ENCODE results near the gene CSNK1E. TPM values are rescaled to one million over a fixed set of nuclear protein-coding genes. Genes with fewer than 3 reads are reported as not detected.
A peak's percentile ranks its signal among the peaks of the same experiment; 100 is the strongest.

CSNK1E gene
- total RNA-seq, 1 donor from 2014 or later = 106 TPM

DNA sequence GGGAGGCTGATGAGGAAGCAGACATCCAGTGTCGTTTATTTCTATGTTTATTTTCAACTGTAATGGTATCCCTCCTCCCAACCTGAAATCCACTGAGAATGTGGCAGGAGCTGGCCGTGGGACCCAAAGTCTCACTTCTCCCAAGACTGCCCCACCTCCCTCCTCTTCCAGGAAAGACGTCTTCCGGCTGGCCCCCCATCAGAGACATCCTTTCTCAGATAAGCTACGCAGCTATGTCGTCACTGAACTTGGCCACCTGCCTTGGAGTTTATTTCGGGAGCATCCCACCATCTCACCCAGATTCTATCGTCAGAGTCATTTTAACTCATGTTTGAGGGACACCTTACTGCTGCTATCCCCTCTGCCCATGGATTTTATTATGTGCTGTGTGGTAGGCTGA, 58.3 kb downstream of the CSNK1E start:
- H3K9ac ChIP-seq = no peak overlapping the region
- no peak for DNase-seq (ENCODE audit: low spot score)
- no peak overlapping the region for H3K4me3 ChIP-seq
- no peaks in the 10 kb centered on the region for H3K27me3 Mint-ChIP-seq (ENCODE audit: insufficient read depth, low read depth)
- TF ChIP-seq EZH2phosphoT487 (IDR thresholded peaks at IDR 0.05) (no peak), EZH2 (IDR thresholded peaks at IDR 0.05) (no peak)
- TF ChIP-seq, protein P1, sequence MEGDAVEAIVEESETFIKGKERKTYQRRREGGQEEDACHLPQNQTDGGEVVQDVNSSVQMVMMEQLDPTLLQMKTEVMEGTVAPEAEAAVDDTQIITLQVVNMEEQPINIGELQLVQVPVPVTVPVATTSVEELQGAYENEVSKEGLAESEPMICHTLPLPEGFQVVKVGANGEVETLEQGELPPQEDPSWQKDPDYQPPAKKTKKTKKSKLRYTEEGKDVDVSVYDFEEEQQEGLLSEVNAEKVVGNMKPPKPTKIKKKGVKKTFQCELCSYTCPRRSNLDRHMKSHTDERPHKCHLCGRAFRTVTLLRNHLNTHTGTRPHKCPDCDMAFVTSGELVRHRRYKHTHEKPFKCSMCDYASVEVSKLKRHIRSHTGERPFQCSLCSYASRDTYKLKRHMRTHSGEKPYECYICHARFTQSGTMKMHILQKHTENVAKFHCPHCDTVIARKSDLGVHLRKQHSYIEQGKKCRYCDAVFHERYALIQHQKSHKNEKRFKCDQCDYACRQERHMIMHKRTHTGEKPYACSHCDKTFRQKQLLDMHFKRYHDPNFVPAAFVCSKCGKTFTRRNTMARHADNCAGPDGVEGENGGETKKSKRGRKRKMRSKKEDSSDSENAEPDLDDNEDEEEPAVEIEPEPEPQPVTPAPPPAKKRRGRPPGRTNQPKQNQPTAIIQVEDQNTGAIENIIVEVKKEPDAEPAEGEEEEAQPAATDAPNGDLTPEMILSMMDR (IDR thresholded peaks at IDR 0.05) = no peak
- no peaks in the 10 kb centered on the region for H3K36me3 ChIP-seq
- no peak overlapping the region for H3K4me3 Mint-ChIP-seq
- H2AFZ ChIP-seq (replicated peaks) = no peak overlapping the region
- peaks cover 49% of the 10 kb centered on the region for H4K20me1 ChIP-seq (ENCODE audit: low read depth)
- no peak overlapping the region for H3K27ac ChIP-seq
- no peak overlapping the region for H3K4me2 ChIP-seq
- H3K9me3 ChIP-seq (ENCODE audit: low read depth) = no peaks in the 10 kb centered on the region
- H3K27me3 ChIP-seq = no peaks in the 10 kb centered on the region
- H3K36me3 Mint-ChIP-seq = peaks cover 9% of the 10 kb centered on the region
- H3K4me1 Mint-ChIP-seq = peaks cover 51% of the 10 kb centered on the region
- no peaks in the 10 kb centered on the region for H3K9me3 Mint-ChIP-seq
- H3F3A ChIP-seq (ENCODE audit: low read depth) = peaks cover 39% of the 10 kb centered on the region
- H3K4me1 ChIP-seq = peaks cover 41% of the 10 kb centered on the region
- peak overlapping the region; percentile 34 for H3K27ac Mint-ChIP-seq
- peaks cover 93% of the 10 kb centered on the region for H3K79me2 ChIP-seq (ENCODE audit: low read depth)

- Mint-ChIP-seq H3K27ac (peak overlapping the region; percentile 27), H3K4me1 (peaks cover 47% of the 10 kb centered on the region), H3K36me3 (peaks cover 2% of the 10 kb centered on the region), H3K9me3 (no peaks in the 10 kb centered on the region), H3K4me3 (no peak overlapping the region), H3K27me3 (ENCODE audit: insufficient read depth, low read depth) (no peaks in the 10 kb centered on the region)
- Histone ChIP-seq H3K36me3 (no peaks in the 10 kb centered on the region), H3K4me2 (no peak overlapping the region), H3K4me3 (no peak overlapping the region), H3K79me2 (ENCODE audit: low read depth) (peaks cover 93% of the 10 kb centered on the region), H3K9ac (peak overlapping the region; percentile 1), H3K27me3 (no peaks in the 10 kb centered on the region), H2AFZ (replicated peaks) (no peak overlapping the region), H3F3A (ENCODE audit: low read depth) (peaks cover 30% of the 10 kb centered on the region), H4K20me1 (ENCODE audit: low read depth) (peaks cover 45% of the 10 kb centered on the region), H3K9me3 (ENCODE audit: low read depth) (no peaks in the 10 kb centered on the region), H3K4me1 (peaks cover 40% of the 10 kb centered on the region), H3K27ac (peak overlapping the region; percentile 55)
- DNase-seq (ENCODE audit: low spot score) = no peak
- TF ChIP-seq, protein P1 (IDR thresholded peaks at IDR 0.05) = no peak
- TF ChIP-seq EZH2 (IDR thresholded peaks at IDR 0.05) = no peak
- no peak for TF ChIP-seq EZH2phosphoT487 (IDR thresholded peaks at IDR 0.05)
These were observed 59.5 kb downstream of the CSNK1E start for GRCh38 chr22:38257650-38258250.

DNA sequence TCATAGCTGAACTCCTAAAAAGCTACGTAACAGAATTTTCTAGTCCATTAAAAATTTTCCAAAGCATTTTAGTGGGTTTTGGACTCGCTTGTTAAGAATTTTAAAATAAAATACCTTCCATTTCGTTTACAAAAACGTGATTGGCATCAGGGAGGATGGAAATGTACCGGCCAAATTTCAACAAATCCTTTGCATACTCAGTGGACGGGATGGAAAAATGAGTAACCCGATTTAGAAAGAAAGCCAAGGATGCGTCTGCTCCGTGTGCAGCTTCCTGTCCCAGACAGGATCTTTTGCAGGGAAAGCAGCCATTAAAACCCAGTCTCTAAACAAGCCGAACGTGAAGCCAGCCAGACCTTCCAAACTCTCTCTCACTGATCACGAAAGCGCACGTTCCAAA, 60.1 kb downstream of the CSNK1E start:
- no peak for TF ChIP-seq EZH2 (IDR thresholded peaks at IDR 0.05)
- TF ChIP-seq EZH2phosphoT487 (IDR thresholded peaks at IDR 0.05) = no peak
- TF ChIP-seq, protein P1 (IDR thresholded peaks at IDR 0.05) = no peak
- no peak overlapping the region for H3K4me3 Mint-ChIP-seq
- peaks cover 90% of the 10 kb centered on the region for H3K79me2 ChIP-seq (ENCODE audit: low read depth)
- no peaks in the 10 kb centered on the region for H3K9me3 Mint-ChIP-seq
- H3K27me3 Mint-ChIP-seq (ENCODE audit: insufficient read depth, low read depth) = no peaks in the 10 kb centered on the region
- no peak for DNase-seq (ENCODE audit: low spot score)
- H3K4me3 ChIP-seq = no peak overlapping the region
- H3K36me3 ChIP-seq = no peaks in the 10 kb centered on the region
- H4K20me1 ChIP-seq (ENCODE audit: low read depth) = peaks cover 45% of the 10 kb centered on the region
- no peaks in the 10 kb centered on the region for H3K9me3 ChIP-seq (ENCODE audit: low read depth)
- no peaks in the 10 kb centered on the region for H3K27me3 ChIP-seq
- H3F3A ChIP-seq (ENCODE audit: low read depth) = peaks cover 24% of the 10 kb centered on the region
- peak overlapping the region; percentile 27 for H3K27ac Mint-ChIP-seq
- H2AFZ ChIP-seq (replicated peaks) = no peak overlapping the region
- H3K27ac ChIP-seq = no peak overlapping the region
- H3K4me1 ChIP-seq = peaks cover 35% of the 10 kb centered on the region
- H3K36me3 Mint-ChIP-seq = peaks cover 2% of the 10 kb centered on the region
- H3K4me2 ChIP-seq = no peak overlapping the region
- H3K9ac ChIP-seq = no peak overlapping the region
- H3K4me1 Mint-ChIP-seq = peaks cover 44% of the 10 kb centered on the region

Measured in neural progenitor cell (in vitro differentiated cells).